Thyroid gland (tissue), 4 donors: ENCODE measurements around the gene CLMP.

Source experiments
- POLR2A ChIP-seq, 2 donors: fragments of 450-650 bp; IDR thresholded peaks; one replicate each; pipeline ENCODE4 v1.6.1; 2017; ENCODE audit warnings: antibody characterized with exemption in 2 of 2, mild to moderate bottlenecking in 2 of 2, moderate library complexity in 1 of 2
- TF ChIP-seq, protein P1 (sequence below), 6 experiments: fragments of 200-600 bp in 3 of 6; fragments of 450-650 bp in 3 of 6; sonication (generic) in 3 of 6; IDR thresholded peaks; one replicate each; pipeline ENCODE4 v1.5.1; 2016 to 2019; ENCODE audit warnings: antibody characterized with exemption in 6 of 6, mild to moderate bottlenecking in 2 of 6, inconsistent platforms in 1 of 6, moderate library complexity in 1 of 6

DNA sequence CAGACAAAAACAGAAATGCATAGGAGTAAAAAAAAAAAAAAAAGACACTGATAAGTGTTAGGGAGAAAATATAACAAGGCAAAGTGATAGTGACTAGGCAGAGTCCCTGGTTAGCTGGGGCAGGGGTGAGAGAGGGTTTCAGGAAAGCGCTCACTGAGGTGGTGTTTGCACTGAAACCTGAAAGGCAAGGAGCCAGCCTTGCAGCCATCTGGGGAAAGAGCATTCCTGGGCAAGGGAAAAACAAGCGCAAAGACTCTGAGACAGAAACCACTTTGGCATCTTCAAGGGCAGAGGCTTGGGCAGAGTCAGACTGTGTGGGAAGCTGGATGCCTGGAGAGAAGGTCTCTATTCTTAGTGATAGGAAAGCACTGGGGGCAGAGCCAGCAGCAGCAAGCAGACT lies 14.5 kb downstream of the CLMP start:
- TF ChIP-seq POLR2A (IDR thresholded peaks at IDR 0.05), result no peak
- TF ChIP-seq, protein P1, sequence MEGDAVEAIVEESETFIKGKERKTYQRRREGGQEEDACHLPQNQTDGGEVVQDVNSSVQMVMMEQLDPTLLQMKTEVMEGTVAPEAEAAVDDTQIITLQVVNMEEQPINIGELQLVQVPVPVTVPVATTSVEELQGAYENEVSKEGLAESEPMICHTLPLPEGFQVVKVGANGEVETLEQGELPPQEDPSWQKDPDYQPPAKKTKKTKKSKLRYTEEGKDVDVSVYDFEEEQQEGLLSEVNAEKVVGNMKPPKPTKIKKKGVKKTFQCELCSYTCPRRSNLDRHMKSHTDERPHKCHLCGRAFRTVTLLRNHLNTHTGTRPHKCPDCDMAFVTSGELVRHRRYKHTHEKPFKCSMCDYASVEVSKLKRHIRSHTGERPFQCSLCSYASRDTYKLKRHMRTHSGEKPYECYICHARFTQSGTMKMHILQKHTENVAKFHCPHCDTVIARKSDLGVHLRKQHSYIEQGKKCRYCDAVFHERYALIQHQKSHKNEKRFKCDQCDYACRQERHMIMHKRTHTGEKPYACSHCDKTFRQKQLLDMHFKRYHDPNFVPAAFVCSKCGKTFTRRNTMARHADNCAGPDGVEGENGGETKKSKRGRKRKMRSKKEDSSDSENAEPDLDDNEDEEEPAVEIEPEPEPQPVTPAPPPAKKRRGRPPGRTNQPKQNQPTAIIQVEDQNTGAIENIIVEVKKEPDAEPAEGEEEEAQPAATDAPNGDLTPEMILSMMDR (IDR thresholded peaks at IDR 0.05), result no peak
